Stimulated activated CD8-positive, alpha-beta memory T cell treated with anti-CD3 and anti-CD28 coated beads, Interleukin-7, amount 100 ng/mL, for 24 hours (primary cell): ENCODE measurements around the gene NAV3.
"Not testable (repeated sequence)": the region's sequence is repeated elsewhere in the genome, so short reads cannot be mapped to it uniquely, and the experiment has no call there.

Experiments used
- DNase-seq: peaks from one replicate; pipeline ENCODE4 v3.0.0-alpha.2; 2020; ENCODE audit warnings: low read depth

The NAV3 gene

DNA sequence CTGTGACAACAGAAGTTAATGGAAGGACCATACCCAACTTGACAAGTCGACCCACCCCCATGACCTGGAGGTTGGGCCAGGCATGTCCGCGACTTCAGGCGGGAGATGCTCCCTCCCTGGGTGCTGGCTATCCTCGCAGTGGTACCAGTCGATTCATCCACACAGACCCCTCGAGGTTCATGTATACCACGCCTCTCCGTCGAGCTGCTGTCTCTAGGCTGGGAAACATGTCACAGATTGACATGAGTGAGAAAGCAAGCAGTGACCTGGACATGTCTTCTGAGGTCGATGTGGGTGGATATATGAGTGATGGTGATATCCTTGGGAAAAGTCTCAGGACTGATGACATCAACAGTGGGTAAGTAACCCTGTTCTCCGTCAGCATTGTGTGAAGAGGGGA lies 220.1 kb downstream of the NAV3 start:
- no peak for DNase-seq

DNA sequence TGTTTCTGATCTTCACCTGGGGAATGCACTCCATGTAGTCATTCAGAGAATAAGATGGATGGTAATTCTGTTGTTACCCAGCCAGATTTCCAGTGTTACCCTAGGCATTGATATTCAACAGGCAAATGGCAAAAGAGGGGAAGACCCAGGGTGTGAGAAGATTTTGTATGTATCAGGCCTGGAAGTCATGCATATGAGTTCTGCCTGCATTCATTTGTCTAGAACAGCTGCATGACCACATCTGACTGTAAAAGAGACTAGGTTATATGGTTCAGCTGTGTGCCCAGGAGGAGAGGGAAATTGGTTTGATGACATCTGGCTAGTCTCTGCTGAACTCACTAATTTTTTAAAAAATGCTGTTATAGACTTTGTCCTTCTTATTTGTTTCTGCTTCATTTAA lies 224.9 kb downstream of the NAV3 start:
- DNase-seq, result no peak

DNA sequence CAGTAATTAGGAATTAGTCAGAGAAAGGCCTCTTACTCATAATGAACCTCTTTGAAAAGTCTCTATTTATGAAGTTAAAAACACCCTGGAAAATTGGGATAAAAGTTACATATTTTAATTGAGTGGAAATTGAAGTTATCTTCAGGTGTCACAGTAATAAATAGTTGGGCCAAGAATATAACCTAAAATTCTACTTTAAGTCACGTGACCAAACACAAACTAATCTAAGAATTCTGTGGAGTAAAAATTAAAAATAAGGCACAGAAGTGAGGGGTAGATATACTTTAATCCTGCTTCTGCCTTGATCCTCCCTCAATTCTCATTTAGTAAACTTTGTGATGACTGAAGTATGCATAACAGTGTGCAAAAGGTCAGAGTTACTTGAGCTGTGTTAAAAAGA lies 226.4 kb downstream of the NAV3 start:
- no peak for DNase-seq

DNA sequence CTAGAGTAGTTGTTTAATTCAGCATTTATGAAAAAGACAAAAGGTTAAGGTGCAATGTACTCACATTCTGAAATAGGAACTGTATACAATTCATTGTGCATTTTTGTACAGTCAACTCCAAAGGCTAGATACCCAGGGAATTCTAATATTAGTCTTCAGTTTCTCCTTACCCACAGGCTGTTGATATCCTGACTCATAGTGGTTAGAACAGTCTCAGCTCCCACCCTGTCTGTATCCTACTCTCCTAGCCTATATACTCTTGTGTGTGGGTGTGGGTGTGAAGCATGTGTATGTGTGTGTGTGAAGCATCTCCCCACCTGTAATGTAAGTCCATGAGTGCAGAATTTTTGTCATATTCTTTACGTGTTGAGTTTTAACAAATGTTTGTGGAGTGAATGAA lies 229.5 kb downstream of the NAV3 start:
- DNase-seq, result no peak

DNA sequence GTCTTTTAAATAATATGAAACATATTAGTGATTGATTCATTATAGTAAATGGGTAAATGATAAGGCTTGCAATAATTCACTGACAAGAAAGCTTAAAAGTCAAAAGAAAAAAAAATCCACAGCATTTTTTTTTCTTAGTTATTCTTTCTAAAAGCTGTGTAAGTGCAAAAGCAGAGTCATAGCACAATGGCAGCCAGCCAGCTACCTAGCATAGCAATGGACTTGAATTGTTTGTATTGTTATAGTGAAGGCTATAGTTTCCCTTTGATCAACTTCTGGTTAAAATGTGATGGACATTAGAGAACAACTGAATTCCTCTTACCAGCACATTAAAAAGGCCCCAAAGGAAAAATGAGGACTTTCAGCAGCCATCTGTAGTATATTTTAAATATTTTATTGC lies 232.1 kb downstream of the NAV3 start:
- DNase-seq, result no peak

DNA sequence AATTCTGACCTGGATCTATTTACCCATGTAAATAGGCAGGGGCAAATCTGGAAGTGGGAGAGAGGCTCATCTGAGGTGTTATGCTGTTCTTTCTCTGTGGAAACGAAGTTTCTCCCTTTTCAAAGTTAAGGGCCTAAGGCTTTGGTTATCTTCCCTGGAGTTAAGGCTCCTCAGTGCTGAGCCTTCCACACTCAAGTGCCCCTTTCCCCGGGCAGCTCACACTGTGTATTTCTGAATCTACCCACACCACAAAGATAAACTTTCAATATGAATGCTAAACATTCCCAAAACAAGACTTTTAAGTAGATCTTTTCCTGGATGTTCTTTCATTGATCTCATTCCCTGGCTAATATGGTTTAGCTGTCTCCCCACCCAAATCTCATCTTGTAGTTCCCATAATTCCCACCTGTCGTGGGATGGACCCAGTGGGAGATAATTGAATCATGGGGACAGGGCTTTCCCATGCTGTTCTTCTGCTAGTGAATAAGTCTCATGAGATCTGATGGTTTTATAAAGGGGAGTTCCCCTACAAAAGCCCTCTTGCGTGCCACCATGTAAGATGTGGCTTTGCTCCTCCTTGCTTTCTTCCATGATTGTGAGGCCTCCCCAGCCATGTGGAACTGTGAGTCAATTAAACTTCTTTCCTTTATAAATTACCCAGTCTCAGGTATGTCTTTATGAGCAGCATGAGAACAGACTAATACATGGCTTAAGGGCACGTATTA lies 251.1 kb downstream of the NAV3 start:
- DNase-seq, result no peak

DNA sequence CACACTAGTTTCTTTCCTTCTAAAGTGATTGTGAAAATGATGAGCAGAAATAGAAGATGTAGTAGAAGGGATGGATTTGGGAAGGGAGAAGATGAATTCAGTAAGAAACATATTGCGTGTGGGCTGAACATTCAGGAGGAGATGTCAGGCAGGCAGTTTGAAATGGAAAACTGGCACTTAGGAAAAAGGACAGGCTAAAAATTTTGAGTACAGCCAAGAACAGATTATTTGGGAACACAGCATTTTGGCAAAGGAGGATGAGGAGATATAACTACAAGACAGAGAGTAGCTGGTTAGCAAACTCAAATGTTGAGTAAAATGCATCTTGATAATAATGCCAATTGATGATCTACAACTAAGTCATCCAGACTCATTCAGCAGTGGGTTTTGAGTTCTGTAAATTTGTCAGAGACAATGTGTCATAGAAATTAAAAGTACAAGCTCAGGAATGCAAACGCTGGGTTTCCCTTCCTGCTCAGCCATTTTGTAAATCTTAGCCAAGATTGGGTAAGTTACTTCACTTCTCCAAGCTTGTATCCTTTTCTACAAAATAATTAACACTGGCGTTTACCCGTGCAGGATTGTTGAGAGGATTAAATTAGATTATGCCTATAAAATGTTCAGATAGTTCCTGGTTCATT lies 255.0 kb downstream of the NAV3 start:
- DNase-seq, result no peak

DNA sequence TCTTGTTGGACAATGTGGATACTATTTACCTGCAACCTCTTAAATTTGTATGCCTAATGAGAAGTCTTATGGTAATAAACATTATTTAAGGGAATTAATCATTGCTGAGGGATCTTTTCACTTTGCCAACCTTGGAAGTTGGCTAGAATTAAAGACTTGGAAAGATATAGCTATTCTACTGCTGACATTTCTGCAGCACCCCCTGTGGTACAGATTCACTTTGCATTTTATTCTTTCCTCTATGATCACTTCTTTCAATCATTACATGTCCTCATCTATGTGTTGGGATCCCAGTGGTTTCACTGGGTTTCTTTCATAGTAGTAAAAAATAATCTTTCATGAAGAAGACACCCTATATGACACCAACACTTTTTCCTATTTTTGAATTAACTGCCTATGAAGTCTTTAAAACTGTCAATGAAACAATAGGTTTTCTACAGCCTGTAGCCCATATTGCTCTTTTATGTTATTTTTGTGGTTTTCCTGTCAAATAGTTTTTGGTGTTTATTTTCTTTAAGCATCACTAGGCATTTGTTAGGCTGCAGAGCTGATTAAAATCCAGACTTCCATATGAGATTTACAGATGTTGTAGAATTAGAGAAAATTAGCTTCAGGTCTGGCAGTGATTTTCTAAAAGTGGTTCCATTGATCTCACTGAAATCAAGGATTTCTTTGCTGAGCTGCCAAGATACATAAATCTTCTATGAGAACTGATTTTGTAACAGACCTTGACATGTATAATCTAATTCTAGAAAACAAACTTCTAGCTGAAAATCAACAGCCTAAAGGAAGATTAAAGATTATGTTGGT lies 256.1 kb downstream of the NAV3 start:
- no peak for DNase-seq

DNA sequence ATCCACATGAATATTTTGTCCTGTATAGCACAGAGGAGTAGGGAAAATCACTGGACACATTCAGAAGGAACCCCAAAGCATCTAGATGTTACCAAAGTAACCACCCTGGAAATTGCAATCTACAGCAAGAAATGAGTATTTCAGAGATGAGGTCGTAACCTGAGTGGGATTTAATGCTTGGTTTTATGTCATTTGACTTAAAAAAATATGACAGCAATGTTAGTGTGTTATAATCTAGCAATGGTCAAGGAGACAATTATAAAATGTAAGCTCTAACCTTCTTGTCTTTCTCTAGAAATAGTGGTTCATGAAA lies 256.6 kb downstream of the NAV3 start:
- DNase-seq, result no peak

DNA sequence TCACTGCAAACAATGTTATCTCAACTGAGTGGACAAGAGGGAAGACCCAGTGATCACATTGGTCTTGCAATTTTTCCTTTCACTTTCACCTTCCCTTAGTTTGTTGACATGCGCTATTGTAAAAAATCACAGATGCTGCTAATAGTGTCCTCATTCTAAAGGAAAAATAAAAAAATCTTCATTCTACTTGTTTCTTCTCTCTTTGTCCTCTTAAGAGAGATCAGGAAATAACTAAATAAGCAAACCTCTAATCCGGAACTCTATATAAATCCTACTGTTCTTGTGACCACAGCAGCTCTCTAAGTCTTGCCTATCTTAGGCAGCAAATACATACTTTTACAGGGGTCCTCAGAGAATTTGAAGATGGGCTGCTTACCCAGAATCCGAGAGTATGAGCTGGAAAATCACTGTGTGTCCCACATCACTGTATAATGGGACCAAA lies 257.7 kb downstream of the NAV3 start:
- no peak for DNase-seq

DNA sequence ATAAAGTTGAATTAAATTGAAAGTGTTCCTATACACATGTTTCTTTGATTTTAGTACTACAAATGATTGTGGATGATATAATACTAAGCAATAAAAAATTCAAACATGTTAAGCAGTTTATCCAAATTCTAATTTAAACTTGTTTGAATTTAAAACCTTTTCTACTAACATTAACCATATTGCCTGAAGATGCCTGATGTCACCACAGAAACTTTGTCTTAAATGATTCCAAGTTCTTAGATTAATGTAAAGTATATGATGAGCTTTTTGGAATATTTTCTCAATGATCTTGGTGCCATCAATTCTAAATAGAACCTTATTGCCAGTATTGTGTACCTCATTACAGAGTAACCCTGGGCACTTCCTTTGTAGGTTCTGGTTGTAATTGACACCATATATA lies 259.6 kb downstream of the NAV3 start:
- no peak for DNase-seq

DNA sequence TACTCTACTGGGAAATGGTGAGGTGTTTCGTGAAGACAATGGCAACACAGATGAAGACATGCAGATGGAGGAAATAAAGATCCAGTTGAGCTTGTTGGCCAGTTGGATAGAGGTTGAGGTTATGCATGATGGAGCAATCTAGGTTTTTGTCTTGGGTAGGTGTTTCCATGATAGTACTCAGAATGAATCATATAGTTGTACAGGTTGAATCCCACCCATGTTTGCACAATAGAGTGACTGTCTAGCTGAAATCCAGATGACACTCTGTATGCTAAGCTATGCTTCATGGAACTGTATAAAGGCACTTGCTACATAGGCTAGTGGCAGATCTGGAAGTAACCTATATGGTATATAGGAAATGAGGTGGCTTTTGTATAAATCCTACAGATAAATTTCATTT lies 264.9 kb downstream of the NAV3 start:
- DNase-seq, result no peak

DNA sequence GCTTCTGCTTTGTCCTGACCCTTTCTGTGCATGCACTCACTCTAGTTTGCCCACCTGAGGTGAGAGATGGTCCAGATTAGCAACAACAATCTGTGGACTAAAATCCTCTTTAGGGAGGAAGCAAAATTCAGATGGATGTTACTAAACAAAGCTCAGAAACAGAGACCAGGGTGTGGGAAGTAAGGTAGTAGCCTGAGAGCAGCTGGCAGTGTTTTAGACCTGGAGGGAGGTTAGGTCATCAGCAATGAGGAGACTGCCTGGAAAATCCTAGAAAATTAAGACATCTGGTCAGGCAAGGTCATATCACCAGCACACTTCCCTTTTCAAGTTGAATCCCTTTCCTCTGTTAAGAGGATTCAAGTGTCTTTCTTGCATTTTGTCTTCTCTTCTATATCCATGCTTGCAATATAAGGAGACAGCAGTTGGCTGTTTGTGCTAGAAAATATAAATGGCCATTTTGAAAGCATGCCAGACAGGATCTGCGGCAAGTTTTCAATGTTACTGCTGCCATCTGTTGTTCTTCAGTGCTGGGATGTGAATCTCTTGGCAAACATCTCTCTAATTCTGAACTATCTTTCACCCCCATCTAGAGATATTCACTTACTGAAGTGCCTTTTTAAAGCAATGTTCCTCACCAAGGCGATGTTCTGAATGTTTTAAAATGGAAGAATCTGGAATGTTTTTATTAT lies 266.4 kb downstream of the NAV3 start:
- DNase-seq, result no peak

DNA sequence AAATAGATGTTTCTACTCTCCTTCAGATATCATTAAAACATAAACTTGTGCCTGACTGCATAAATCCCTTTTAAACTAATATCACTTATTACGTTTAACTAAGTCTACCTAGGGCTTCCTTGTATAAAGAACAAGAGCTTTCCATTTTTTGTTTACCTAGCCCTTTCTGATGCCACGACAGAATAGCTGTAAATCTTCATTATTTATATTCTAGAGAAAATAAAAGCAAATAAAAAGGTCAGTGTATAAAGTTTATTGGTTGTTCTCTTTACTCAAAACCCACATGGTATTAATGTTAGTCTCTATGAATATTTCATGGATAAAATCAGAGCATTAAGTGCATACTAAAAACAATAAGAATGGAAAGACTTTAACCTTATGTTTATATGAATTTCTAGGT lies 269.1 kb downstream of the NAV3 start:
- DNase-seq, result no peak

DNA sequence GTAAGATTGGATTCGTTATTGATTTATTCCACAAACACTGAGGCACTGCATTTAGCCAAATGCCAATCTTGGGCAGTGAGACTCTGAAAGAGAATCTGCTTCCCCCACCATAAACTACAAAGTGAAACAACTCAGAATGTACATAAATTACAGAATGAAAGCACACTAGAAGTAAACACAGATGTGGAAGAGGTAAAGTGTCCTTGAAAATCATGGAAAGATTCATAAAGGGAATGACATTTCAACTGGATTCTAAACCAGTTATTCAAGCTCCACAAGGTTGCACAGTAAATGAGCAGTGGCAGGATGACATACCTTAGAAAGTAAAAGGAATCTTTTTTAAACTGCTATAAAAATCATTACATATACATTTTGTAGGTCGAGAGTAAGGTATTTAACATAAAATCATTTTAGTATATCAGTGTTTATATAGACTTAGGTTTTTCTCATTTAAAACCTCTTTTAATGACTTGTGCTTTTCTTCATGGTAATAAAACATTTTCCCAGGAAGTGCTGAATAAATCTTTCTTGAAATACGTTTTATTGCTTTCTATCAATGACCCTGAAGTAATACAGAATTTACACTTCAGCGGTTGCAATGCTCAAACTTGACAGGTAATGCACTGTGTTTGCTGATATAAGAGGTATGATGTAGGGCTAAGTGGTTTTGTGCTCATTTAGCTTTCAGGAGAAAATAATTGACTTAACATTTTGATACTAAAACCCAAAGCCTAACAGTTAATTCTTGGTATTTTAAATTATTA lies 270.6 kb downstream of the NAV3 start:
- no peak for DNase-seq

DNA sequence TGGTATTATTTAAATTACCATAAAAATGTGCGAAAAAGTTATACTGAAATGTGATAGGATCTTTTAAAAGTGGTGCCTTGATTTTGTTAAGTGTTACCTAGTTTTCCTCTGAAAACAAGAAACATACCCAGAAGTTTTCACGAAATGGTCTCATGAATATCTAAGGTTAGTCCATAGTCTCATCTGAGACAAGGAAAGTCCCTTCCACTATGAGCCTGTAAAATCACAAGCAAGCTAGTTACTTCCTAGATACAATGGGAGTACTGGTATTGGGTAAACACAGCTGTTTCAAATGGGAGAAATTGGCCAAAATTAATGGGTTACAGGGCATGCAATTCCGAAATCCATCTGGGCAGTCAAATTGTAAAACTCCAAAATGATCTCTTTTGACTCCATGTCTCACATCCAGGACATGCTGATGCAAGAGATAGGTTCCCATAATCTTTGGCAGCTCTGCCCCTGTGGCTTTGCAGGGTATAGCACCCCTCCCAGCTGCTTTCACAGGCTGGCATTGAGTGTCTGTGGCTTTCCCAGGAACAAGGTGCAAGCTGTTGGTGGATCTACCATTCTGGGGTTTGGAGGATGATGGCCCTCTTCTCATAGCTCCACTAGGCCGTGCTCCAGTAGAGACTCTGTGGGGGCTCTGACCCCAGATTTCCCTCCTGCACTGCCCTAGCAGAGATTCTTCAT lies 271.4 kb downstream of the NAV3 start:
- DNase-seq, result no peak

DNA sequence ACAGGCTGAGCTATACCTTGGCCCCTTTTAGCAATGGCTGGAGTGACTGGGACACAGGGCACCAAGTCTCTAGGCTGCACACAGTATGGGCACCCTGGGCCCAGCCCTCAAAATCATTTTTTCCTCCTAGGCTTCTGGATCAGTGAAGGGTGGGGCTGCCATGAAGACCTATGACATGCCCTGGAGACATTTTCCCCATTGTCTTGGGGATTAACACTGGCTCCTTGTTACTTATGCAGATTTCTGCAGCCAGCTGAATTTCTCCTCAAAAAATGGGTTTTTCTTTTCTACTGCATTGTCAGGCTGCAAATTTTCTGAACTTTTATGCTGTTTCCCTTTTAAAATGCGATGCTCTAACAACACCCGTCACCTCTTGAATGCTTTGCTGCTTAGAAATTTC lies 272.1 kb downstream of the NAV3 start:
- not testable (repeated sequence) for DNase-seq

DNA sequence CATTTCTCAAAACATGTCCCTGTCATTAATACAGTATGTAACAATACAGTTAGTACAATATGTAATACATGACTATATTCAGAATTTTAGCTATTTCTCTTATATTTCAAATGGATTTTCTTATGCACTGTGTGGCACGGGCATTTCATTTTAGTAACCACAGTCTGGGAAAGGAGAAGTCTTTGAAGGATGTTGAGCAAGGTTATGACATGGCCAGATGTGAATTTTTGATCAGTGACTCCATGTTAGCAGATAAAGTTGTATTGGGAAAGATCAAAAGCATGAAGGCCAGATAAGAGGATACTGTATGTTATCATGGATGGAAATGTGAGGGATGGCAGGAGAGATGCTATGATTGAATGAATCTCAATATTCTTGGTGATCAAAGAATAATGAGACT lies 285.2 kb downstream of the NAV3 start:
- DNase-seq, result no peak

DNA sequence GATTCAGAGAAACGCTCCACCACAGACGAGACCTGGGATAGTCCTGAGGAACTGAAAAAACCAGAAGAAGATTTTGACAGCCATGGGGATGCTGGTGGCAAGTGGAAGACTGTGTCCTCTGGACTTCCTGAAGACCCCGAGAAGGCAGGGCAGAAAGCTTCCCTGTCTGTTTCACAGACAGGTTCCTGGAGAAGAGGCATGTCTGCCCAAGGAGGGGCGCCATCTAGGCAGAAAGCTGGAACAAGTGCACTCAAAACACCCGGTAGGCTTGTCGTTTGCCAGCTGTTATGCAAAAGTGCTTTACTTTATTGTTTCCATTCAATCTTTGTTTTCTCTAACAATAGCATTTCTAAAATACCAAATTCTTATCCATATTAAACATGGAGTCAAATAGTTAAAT lies 287.3 kb downstream of the NAV3 start:
- no peak for DNase-seq

DNA sequence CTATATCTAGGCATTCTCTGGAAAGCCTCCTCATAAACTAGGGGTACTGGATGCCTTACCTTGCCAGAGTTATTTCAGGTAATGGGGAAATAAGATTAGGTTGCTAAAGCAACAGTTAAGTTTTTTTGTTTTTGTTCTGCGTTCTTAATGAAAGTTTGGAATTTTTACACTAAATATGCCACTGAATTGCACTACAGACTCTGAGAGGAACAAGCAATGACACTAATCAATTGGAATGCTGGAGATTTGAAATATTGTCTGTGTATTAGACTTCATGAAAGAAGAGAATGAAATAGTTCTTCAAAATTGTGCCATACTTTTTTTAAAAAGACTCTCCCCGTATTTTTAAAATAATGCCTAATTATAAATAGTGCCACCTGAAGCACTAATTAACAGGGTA lies 287.8 kb downstream of the NAV3 start:
- DNase-seq, result no peak

DNA sequence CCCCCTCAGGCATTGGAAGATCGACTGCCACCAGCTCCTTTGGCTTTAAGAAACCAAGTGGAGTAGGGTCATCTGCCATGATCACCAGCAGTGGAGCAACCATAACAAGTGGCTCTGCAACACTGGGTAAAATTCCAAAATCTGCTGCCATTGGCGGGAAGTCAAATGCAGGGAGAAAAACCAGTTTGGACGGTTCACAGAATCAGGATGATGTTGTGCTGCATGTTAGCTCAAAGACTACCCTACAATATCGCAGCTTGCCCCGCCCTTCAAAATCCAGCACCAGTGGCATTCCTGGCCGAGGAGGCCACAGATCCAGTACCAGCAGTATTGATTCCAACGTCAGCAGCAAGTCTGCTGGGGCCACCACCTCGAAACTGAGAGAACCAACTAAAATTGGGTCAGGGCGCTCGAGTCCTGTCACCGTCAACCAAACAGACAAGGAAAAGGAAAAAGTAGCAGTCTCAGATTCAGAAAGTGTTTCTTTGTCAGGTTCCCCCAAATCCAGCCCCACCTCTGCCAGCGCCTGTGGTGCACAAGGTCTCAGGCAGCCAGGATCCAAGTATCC lies 288.7 kb downstream of the NAV3 start:
- DNase-seq, result no peak
